HG03025 (cell line): ENCODE data around the gene SCN3B.

Experiments used
- ATAC-seq: cut with Tn5 transposase; IDR thresholded peaks from one replicate; pipeline ENCODE4 v1.9.1; 2021; ENCODE audit warnings: mild to moderate bottlenecking, moderate library complexity; ENCODE audit not compliant: unreplicated experiment, low FRiP score

Gene SCN3B, protein sequence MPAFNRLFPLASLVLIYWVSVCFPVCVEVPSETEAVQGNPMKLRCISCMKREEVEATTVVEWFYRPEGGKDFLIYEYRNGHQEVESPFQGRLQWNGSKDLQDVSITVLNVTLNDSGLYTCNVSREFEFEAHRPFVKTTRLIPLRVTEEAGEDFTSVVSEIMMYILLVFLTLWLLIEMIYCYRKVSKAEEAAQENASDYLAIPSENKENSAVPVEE

DNA sequence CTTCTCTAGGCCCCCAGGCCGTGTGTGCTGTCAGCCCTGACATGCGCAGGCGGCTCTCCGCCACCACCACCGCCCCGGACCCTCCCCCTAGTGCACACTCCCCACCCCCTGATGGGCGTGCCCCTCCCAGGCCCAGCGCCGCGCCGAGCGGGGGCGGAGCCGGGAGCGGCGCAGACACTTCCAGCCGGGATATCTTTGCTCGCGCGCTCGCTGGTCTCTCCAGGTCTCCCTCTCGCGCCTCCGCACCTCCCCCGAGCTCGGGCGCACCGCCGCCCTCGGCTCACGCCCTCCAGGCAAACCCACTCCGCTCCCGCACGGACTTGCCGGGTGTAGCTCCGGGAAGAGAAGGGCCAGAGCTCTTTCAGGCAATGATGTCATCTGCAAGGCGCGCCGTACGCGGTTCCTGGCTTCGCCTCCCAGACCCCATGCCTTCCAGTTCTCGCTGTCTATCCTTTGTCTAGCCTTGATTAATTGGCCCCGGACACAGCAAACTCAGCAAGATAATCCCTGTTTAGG lies at the start of gene SCN3B:
TSS of gene SCN3B (minus strand) at position 59 of the 516 bp plus-strand sequence. CDS start 823 bp downstream, outside the sequence.
- ATAC-seq, result no peak

DNA sequence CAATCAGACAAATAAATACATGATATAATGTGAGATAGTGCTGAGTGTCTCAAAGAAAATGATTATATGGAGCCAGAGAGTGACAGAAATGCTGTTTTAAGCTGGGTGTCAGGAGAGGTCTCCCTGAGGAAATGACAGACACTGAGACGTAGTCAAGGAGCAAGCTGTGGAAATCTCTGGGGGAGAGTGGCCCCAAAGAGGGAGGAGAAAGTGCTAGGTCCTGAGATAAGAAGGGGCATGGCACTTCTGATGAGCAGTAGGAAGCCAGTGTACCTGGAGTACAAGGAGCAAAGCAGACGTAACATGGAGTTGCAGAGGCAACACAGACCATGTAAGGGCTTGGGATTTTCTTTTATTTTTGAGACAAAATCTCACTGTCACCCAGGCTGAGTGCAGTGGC lies 48.3 kb upstream of the SCN3B start:
- ATAC-seq, result no peak

DNA sequence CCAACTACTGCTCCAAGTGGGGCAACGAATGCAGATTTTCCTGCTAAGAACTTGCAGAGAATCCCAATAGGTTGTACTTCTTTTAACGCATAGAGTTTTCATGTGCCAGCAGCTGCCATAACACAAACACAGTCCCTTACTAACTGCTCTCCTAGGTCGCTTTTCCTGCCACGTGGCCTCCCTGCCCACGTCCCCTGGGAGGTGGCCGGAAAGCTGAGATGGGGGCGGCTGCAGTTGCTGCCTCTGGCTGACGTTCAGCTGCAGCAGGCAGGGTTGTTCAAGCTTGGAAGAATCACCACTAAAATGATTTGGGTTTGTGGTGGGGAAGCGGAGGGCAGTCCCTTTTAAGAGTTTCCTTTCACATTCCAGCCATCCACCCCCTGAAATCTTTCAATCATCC lies 47.7 kb upstream of the SCN3B start:
- ATAC-seq, result no peak

DNA sequence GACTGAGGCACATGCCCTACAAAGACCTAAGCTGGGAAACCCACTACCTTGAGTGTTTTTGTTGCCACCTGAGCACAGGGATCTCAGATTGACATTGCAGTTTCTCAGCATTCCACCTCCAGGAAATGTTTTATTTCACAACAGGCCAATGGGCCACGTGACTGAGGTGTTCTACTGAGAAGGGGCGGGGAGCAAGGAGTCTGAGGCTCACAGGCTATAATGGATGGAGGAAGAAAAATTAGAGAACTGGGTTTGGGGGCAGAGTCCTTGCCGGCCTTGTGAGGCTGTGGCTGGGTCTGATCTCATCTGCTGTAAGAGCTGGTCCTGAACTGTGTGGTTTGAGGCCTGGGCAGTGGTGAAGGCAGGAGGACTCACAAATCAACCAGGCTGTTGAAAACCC lies 46.3 kb upstream of the SCN3B start:
- no peak for ATAC-seq

DNA sequence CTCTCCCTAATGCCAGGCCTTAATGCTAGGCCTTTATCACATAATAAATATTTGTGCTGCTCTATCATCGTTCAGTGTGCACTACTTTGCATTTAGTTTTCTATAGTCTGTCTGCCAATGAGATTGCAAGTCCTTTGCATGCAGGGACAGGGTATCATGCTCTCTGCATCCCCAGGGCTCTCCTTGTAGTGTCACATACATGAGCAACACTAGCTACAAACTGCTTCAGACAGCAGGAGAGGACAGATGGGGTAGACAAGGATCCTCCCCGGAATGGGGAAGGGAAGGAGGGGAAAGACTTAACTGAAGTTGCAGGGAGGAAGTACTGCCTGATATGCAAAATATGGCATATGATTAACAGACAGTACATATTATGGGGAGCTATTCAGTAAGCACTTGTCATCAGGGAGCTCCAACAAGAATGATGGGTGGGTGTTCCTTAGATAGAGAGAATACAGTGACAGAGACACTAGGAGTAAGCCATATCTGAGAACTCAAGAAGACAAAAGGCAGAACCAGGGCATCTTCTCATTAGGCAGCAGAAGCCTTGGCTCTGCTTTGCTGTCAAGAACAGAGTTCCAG lies 44.2 kb upstream of the SCN3B start:
- no peak for ATAC-seq

DNA sequence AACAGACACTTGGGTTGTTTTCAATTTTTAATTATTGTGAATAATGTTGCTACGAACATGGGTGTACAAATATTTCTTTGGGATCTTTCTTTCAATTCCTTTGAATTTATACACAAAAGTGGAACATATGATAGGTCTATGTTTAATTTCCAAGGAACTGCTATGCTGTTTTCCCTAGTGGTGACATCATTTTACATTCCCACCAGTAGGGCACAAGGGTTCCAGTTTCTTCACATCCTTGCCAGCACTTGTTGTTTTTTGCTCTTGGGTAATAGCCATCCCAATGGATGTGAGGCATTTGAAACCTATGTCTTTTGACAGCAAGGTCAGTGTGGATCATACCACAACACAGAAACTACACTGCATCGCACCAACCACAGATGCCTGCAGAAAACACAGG lies 41.8 kb upstream of the SCN3B start:
- no peak for ATAC-seq

DNA sequence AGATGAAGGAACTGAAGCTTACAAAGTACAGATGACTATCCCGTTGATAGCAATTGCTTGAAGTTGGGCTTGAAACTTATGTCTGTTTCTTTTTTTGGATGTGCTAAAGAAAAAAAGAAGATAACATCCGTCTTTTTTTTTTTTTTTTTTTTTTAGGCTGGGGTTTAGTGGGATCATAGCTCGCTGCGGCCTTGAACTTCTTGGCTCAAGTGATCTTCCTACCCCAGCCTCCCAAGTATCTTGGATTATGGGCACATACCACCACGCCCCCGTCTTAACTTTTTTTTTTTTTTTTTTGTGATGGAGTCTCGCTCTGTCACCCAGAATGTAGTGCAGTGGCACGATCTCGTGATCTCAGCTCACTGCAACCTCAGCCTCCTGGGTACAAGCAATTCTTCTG lies 40.8 kb upstream of the SCN3B start:
- no peak for ATAC-seq

DNA sequence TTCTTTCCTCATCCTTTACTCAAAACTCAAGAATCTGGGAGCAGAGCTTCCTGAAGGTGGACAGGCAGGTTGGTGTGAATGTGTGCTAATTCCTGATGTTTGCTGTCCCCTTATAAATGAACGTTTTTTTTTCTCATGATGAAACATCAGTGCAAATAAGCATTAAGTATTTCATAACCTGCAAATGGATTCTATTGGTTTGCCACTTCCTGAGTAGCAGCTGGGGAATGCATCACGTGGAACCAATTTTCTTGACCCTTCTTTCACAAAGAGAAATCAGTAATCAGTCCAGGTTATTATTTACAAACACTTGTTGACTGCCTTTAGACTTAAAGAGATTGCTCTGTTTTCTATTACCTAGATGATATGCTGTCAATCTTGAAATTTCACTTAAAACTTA lies 40.1 kb upstream of the SCN3B start:
- no peak for ATAC-seq

DNA sequence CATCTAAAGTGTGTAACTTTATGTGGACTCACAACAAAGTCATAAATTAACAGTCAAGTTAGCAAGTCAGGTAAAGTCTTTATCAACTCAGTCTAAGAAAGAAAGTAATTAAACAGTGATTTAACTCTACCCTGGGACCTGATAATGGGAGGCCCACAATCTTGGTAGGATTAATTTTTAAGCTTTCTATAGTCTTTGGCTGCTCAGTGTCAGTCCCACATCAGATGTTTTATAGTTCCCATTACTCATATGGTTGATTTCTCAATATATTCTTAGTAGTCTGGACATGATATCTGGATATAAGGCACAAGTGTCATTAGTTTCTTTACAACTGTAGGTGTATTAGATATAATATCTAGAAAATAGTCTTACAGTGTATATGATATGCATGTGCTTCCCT lies 38.5 kb upstream of the SCN3B start:
- ATAC-seq, result no peak

DNA sequence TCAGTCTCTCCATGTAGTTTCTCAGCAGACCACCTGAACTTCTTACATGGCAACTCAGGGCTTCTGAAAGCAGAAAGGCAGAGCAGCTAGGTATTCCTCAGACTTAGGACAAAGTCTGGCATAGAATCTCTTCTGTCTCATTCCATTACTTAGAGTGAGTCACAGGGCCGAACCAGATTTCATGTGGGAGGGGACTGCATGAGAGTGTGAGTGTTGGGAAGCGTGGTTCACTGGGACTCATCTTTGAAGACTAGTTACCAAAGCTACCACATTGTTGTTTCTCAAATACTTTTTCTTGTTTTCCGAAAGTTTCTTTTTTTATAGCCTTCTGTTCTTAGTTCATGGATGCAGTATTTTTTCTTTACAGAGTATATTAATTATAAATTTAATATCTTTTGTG lies 36.1 kb upstream of the SCN3B start:
- no peak for ATAC-seq

DNA sequence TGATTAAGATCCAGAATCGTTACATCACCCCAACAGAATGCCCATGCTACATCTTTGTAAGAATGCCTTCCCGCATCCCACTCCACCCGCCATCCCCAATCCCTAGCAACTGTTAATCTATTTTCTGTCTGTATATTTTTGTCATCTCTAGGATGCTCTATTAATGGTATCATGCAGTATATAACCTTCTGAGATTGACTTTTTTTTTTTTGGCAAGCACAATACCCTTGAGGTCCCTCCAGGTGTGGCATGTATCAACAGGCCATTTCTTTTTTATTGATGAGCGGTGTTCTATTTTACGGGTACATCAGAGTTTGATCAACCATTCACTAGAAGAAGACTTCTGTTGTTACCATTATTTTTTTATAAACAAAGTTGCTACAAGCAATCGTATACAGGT lies 30.2 kb upstream of the SCN3B start:
- ATAC-seq, result no peak

DNA sequence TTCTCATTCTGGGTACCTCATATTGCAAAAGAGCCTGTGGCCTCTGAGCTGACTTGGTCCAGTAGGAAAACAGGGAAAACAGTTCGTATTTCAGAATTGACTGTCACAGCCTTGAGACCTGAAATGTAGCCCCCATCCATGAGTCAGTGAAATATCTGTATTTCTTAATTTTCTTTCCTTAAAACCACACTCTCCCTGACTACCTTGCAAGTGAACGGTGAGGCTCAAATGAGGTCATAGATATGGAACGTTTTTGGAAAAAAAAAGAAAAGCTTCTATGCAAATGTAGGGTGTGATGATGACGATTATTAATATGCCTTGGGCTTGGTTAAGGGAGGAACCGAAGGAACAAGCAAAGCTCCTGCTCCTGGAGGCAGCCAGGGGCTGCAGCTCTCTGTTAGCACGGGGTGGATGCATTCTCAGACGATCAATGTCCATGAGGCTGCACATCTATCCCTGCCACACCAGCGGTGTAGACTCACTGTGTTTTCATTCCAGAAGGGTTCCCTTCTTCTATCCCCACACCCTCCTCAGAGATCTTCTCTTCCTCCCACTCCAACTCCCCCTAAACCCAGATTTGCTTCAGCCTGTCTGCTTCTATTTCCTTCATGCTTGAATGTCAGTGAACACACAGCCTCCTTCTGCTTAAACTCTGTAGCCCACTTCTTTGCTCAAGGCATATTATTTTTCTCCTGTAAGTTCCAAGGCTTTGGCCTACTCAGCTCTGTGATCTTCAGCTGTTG lies 29.2 kb upstream of the SCN3B start:
- ATAC-seq, result no peak

DNA sequence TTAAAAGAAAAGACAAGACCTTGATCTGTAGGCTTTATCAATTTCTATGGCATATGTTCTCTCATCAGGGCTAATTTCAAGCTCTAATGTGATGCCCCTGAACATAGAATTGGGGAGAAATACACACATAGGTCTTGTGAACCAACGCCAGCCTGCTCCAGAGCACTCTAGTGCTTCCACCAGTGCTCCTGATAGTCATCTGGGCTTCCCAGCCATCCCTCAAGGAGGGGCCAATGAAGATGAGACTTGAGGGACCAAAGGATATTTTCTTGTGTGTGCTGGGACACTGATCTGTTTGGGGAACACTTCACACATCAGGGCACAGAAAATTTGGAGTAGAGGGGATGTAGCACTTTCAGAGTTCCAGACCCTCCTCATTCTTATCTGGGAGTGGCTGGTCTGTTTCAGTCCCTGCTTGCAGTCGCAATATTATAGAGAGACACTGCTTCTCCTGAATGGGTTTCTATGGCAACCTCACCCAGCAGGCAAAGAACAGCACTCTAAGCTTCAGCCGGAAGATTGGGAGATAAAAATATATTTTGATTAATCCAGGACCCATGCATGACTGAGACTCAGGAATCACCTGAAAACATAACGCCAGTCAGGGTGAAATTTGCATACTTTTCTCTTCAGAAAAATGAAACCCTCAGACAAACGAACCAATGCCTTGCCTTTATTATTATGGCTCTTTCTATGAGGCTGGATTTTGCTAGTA lies 28.4 kb upstream of the SCN3B start:
- ATAC-seq, result no peak

DNA sequence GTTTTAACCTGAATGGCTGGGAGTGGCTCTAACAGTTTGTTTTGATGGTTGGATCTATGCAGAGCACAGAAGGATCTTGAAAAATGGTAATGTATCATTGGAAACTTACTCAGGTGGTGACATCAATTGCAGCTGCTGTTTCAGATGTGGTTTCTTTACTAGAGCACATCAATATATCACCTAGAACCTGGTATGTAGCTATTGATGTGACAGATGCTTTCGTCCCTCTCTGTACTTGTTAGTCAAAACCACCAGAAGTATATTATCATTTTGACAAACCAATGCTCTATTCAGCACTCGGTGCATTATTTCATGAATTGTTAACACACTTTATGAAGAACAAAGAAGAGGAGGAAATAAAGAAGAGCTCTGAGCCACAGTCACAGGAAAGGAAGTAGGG lies 26.6 kb upstream of the SCN3B start:
- ATAC-seq, result no peak

DNA sequence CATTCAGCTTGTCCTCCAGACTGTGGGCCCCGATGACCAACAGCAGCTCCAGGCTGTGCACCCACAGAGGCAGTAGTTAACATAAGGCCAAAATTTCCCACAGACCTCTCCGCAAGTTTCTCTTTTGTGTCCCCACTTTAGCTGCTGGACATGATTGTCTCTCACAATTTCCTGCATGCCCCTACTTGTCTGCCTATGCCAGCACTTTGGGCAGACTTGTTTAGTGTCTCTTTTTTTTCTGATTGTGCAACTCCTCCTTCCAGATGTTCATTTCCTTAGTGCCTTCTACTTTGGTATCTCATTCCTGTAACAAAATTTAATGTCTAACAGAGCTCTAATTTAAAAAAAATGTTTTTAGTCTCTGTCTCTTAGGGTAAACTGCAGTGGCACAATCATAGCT lies 23.8 kb upstream of the SCN3B start:
- no peak for ATAC-seq

DNA sequence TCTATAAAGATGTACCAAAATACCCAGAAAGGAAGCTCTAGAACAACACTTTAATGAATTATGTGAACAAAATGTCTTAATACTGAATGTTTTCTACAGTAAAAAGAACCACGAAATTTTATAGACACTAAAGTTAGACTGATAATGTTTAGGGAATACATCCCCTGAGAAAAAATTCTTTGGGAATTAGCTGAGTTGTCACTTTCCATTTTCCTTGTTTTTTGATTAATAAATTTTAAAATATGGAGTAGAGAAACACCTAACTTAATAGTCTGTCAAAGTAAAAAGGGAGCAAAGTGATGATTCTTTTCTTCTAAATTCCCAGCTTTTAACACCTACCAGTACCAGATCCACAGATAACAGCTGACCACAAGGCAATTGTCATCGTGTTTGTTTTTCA lies 23.1 kb upstream of the SCN3B start:
- no peak for ATAC-seq

DNA sequence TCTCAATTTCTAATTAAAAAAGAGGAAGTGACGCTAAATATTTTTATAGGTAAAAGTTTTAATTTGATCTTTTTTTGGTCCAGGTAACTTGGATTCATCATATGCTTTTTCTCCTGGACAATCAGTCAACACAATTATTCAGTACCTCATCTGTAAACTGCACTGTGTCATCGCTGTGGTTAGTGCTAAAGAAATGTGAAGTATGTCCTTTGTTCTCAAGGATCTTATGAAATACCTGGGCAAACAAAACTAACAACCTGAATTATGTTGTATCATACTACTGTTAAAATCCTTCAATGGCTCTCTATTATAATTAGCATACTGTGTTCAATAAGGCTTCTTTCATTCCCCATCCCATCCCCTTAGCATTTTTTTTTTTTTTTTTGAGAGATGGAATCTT lies 19.9 kb upstream of the SCN3B start:
- ATAC-seq, result no peak

DNA sequence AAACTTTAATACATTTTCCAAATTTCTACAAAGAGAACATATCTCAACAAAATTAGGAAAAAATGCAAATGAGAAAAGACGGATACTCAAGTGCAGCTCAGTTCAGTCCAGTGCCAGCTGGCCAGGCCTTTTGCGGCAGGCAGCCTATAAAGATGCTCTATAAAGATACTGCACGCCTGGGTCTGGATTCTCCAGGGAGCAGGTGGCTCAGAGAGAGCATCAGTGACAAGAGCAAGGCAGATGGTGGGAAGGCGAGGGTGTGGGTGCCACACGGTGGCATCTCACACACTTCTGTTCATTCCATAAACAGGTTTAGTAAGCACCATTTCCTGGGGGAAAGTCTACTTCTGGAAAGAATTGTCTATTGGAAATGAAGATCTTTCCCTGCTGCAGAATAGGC lies 18.1 kb upstream of the SCN3B start:
- no peak for ATAC-seq

DNA sequence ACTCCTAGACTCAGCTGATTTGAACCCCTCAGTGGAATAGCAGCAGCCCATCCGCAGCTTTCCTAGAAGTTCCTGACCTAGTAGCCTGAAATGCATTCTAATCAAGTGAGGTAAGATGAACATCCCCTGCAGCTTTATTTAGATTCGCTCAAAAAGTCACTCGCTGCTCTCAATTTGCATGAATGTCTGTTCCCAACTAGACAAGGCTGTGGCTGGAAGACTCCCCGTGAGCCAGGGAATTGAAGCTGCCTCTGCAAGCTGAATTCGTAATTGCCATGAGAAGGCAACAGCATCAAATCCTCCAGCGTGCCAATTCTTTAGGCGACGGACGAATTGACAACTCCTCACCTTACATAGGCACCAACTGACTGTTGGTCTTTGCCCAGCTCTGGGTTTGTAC lies 17.1 kb upstream of the SCN3B start:
- ATAC-seq, result no peak

DNA sequence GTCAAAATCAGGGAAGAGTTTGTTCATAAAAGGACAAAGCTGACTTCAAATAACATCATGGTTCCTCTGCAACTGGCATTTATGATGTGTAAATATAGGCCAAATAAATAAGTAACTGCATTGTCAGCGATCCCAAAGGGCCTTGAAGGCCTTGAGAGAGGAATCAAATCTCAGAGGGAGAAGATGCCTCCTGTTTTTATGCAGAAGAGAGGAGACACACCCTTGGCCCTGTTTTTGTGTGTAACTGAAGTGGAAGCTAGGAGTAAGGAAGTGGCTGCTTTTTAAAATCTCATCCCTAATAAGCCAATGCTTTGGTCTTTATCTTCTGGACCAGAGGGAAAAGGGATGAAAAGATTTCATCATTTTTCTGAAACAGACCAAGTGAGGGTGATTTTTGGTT lies 15.7 kb upstream of the SCN3B start:
- ATAC-seq, result no peak

DNA sequence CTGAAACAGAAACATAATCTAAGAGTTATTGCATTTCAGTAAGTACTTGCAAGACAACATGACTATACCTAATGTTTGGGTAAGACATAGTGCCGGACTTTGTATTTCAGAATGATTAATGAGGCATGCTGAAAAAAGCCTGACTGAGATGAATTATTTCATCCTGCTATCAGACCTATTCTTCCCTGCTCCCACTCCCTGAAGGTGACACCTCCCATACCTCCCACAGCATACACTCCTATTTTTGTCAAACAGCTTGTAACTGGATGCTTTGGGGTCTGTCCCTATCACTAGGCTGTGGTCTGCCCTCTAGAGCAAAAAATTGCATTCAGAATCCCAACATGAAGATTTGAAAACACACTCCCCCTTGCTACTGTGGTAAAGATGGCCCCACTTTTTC lies 10.9 kb upstream of the SCN3B start:
- ATAC-seq, result no peak
